Activated gamma-delta T cell (primary cell): ENCODE measurements around the gene FYN.

Source experiments
- DNase-seq: peaks from one replicate; lab custom pipeline; 2025; lab: John Stamatoyannopoulos, UW

The FYN gene

DNA sequence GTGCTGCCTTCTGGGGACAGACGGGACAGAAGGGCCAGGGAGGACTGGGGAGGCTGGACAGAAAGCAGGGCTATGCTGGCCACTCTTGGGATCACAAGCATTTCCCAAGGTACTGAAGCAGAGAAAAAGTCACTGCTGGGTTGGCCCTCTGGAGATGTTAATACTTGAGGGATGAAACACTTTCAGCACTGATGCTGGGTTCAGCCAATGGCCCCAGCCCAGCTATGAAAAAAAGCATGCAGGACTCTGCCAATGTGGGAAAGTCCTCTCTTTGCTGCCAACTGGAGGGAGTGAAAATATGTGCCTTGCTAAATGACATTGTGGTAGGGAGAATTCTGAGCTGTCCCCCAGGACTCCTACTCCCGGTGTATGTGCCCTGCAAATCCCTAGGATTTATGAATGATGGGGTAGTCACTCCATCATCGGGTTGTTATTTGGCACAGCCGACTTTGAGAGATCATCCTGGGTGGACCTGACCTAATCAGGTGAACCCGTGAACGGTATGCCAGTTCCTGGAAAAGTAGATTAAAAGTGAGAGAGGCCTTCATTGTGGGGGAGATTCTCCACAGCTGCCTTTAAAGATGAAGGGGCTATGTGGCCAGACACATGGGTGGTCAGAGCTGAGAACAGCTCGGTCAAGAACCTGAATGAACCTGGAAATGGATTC is 147.7 kb downstream of the FYN start:
- no peak for DNase-seq

DNA sequence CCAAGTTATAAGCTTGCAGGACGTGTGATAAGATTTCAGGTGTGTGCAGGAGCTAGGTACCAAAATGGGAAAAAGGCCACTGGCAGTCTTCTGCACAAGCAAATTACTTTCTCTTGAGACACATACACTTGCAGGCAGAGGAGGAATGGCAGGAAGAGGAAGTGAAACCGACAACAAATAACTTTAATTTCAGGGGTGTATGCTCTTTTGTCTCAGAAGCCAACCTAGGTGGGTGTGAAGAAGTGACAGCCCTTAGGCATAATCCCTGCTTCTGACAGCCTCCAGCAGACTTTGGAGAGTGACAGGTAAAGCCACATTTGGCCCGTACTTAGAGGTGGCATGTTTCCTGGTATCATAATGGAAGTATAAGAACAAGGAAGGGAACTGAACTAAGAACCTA is 148.7 kb downstream of the FYN start:
- no peak for DNase-seq

DNA sequence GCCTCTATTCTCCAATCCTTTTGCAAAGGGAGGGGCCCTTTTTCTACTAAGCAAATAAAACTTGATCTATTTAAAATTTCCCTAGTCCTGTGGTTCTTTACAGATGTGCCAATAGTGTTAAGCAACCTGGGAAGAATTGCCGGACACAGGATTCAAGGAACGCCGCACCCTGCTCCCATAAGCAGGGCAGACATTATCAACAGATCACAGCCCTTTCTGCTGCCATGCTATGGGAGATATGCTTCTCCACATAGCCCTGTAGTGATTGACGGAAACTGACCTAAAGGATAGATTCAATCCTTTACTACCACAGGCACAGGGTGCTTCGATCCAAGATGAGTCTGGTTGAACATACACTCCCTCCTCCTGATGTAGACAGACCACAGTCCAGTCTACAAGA is 149.2 kb downstream of the FYN start:
- DNase-seq, result no peak

DNA sequence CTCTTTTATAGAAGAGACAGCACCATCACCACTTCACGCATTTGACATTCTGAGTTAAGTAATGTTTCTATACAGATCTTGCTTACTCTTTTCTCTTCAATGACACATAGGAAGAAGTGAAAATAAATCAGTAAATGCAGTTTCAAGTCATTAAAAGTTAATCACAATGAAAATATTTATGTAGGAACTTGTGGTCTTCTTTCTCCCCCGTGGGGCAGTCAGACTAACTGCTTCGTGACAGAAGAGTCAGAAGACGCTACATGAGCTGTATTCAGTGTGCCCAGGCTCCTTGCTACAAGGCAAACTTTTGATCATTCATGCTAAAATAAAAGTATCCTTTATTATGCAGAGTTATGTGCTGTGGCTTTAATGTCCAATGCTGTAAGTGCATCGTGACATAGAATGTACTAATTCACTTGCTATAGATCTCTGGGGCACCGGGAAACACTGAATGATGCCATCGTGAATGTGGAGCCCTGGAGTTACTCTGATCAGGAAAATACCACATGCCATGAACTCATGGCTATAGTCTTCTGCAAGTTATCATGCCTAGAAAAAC is 149.8 kb downstream of the FYN start:
- DNase-seq, result no peak

DNA sequence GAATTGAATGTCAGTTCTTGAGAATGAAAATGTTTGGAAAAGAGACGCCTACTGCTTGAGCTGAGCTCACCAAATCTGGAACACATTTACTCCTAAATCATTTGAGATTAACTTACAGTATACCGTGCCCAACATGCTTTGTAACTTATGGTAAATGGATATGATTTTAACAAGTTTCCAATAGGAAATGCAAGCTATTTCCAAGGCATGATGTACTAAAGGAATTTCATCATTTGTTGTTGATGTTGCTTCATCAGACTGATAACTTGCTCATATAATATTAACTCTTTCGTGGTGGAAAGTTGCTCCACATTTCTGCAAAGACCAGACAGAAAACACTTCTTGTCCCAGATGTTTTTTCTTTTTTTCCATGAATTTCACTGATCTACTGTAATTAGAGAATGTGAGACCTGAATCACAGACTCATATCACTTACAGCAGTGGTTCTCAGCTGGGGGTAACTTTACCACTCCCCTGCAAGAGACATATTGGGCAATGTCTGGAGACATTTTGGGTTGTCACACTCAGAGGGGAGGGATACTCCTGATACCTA is 151.0 kb downstream of the FYN start:
- no peak for DNase-seq

DNA sequence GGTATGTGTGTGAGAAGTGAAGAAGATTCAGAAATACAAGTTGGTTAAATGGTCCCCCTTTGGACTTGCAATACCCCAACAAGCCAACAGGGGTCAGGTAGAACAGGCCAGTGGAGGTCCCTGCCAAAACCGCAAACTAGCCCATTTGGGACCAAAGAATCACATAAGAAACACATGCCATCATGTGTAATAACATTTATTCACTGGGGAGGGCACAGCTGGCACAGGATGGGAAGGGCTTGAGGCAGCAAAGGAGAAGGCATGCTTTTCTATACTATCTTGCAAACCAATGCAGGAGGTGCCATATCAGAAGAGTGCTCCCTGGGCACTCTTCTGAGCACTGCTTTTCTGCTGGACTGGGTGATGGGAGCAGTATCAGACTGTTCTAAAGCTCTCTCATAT is 151.5 kb downstream of the FYN start:
- DNase-seq, result no peak

DNA sequence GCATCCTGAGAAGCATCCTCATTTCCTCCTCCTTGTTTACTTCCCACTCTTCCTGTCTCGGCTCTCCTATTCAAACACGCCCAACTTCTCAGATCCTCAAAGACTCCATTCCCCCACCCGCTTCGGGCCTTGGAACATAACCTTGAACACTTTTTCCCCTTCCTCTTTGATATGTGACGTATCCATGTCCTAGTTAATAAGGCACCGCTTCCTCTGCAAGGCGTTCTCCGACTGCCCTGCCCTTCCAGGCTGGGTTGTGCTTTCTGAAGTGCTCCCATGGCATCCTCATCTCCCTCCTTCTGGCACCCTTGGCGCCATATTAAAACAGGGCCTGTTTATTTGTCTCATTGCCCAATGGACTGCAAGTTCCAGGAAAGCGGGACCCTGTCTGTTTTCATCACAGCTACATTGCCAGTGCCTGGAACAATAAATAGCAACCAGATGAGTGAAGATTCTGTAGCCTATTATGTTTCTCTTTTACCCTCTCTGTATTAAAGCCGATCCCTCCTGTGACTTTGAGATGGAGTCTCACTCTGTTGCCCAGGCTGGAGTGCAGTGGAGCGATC is 152.2 kb downstream of the FYN start:
- DNase-seq, result no peak

DNA sequence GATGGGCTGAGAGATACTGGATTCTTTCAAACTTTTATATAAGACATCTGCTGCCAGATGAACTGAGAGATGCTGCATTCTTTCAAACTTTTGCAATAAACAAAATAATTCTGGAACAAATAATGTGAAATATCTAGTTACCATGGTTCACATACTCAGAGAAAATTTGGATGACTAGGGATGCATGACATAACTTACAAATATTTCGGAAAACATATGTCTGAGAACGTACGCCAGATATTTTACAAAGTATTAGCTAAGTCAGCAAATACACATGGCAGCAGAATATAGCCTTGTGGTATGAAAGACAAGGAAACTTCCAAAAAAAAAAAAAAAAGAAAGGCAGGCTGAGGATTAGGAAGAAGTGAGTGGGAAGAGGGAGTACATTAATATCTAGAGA is 154.3 kb downstream of the FYN start:
- no peak for DNase-seq

DNA sequence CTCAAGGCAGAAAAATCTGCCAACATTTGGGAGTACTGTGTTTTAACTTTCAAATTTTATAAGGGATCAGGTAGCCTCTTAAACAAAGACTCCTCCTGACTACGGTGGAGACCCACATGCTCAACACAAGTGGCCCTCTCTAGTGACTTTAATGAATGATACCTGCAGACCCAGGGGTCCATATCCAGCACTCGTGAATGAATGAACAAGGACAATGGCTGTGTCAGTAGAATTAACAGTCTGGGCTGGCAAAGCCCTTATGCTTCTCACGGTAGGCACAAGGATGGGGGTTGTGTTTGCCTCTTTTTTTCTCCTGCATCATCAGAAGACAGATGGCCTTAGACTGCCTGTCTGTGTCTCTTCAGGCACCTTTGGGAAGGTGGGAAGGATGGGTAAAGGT is 154.9 kb downstream of the FYN start:
- no peak for DNase-seq

DNA sequence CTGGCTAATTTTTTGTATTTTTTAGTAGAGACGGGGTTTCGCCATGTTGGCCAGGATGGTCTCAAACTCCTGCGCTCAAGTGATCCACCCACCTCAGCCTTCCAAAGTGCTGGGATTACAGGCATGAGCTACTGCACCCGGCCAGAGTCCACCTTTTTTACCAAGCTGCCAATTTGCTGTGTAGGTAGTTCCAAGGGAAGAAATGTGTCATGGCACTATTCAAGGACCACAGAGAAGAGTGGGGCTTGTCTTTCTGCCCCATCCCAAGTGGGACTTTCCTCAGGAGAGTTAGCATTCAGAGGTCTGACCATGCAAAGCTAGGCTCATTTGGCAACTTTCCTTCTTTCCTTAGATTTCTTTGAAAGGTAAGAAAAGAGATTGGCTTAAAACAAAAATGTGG is 155.6 kb downstream of the FYN start:
- no peak for DNase-seq

DNA sequence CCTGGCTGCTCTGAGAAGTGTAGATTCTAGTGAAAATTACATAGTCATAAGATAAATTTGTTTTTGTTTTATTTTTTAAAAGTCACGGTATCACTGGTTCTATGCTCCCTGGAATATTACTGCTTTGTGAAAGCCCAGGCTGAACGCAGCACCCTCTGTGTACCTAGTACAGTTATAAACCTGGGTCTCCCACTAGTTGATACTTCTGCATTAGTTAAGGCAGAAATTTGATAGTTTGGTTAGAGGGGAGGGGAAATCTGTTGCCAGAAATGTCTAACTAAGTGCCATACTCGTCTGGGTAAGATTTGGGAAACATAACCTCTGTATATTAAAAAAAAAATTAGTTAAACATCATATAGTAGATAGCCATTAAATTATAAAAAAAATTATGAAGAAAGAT is 156.9 kb downstream of the FYN start:
- DNase-seq, result no peak

DNA sequence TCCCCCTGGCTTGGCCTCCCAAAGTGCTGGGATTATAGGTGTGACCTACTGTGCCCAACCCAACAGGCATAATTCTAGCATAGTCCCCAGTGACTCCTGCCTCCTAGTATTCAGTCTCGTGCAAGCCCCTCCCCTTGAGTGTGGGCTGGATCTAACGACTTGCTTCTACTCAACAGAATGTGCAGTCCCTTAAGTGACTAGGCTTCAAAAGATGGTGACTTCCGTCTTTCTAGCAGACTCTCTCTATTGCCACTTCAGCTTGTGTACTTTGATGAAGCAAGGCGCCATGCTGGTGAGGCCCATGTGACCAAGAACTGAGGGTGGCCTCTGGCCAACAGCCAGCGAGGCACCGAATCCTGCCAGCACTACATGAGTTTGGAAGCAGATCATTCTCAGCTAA is 157.9 kb downstream of the FYN start:
- DNase-seq, result no peak

DNA sequence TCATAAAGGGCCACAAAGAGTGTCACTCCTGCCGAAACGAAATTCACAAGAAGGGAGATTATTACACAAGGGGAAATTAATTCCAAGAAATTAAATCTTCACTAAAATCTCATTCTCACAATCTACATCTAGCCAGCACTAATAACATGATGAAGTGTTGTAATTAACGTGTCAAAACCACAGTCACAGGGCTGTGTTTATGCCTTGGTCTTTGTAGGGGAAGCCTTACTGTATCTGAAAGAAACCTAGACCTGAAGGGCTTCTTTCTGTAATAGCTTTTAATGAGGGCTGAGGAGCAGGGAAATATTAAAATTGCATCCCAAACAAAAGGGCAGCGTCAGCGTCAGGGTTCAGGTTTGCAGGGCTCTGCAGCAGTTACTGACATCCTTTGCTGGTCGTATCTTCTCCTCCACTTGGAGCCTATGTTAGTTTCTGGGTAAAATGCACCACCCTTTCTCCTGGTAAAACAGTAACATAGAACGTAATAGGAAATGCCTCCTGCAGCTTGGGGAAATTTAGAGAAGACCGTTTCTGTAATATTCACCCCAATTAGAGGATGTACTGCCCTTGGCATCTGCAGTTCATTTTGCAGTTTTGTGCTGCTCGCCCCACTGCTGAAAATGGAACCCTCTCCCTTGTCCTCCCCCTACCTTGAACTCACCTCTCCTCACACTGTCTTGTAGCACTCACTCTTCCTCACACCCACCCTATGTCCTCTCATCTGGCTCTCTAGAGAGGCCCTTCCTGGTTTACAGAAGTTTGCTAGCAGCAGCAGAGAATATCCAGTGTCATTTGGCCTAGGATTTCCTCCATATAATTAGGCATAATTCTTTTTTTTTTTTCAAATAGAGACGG is 158.6 kb downstream of the FYN start:
- DNase-seq, result no peak

DNA sequence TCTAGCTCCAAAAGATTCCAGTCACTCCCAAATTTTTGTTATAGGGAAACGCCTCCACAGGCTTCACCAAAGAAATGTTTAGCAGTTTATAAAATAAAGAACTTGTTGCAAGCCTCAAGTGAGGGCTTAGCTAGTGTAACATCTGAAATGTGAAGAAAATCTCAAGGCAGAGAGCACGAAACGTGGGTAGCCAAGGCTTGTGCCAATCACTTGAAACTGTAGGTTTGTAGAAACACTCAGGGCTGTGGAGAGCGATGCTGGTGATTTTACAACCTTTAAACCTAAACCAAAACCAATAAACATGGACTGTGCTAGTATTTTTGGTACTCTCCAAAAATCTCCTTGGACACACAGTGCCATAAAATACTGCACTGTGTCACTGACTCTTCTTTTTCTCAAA is 159.4 kb downstream of the FYN start:
- no peak for DNase-seq

DNA sequence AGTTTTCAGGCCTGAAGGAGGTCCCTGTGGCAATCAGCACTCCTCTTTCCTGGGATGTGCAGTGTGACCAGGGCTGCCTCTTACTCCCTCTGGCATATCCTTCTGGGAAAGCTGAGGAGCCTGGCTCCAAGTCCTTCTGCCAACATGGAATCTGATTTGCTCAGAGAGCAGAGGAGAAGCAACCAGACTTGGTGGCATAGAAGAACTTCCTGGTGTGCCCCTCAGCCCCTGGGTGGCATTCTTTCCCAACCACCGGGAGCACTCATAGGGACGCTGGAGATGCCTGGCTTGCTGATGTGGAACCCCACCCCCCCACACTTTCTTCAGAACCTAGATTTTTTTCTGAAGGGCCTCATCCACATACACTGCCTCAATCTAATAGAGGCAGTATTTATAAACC is 160.0 kb downstream of the FYN start:
- DNase-seq, result no peak

DNA sequence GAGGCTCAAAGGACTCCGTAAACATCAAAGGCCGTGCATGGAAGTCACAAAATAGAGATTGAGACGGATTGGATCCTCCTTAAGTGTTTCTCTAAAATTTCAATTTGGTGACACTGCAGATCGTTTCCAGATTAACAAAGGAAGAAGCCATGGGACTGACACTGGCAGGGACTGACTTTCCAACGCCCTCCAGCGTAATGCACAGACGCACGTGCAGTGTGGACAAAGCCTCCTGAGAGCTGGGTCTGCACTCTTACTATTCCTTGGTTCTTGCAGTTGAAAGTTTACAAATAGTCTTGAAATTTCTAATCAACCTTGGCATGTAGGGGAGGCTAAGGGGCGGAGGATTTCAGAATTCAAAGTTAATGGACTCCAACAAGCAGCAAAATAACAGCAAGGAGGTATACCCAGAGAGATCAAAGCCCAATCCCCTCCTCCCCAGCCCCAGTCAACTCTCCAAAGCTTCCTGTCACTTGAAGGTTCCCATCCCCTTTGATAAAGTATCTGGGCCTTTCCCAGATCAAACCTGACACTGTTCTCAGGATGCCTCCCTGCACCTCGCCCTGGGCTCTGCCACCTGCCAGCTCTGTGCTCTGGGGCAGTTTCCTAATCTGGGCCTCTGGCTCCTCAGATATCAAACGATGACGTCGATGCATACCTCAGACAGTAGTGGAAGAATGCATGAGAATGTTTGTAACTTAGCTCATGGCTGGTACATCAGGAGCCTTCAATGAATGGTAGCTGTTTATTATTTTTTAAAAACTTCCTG is 161.1 kb downstream of the FYN start:
- DNase-seq, result no peak

DNA sequence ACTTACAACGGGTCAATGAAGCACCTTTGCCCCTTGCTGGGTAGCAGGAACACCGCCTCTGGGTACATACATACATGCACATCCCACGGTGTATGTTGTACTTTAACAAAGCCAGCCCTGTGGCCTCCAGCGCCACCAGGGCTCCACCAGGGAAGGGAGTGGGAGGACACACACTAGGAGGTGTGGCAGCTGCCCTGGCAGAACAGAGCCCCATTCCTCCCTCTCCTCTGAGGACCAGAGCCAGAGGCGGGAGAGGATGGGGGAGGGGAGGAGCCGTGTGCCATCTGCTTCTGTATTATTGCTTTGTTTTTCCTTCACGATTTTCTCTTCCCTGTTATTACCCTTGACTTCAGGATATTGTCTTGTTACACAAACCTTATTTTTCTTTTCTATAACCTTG is 161.8 kb downstream of the FYN start:
- DNase-seq, result no peak

DNA sequence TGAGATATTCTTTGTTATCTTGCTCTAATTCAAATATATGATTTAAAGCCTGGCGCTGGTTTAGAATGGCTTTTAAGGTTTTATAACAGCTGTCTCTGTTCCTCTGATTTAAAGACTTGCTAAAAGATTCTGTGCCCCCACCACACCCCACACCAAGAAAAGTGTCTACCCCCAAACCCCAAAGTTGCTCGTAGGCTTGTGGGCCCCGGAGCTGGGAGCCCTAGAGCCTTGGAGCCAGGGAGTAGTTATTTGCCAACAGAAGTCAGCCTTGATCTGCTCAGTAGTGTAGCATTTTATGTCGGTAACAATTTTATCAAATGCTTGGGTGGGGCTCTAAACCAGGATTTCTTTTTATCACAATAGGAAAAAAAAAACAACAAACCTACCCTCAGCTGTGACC is 162.3 kb downstream of the FYN start:
- no peak for DNase-seq

DNA sequence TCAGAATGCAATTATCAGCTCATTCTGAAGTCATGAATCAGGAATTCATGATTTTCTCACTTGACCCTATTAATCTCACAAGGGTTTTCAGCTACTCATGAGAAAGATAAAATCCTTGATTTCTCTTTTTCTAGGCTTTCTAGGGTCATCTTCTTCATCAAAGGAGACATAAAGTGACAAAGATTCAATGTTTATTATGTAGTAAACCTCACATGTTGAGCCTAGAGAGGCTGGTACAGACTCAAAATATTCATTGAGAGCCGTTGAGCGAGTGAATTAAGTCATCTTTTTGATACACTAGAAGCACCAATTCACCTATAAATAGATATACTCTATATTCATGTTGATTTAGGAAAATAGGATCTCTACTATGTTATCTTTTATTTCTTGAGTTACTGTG is 162.8 kb downstream of the FYN start:
- DNase-seq, result no peak

DNA sequence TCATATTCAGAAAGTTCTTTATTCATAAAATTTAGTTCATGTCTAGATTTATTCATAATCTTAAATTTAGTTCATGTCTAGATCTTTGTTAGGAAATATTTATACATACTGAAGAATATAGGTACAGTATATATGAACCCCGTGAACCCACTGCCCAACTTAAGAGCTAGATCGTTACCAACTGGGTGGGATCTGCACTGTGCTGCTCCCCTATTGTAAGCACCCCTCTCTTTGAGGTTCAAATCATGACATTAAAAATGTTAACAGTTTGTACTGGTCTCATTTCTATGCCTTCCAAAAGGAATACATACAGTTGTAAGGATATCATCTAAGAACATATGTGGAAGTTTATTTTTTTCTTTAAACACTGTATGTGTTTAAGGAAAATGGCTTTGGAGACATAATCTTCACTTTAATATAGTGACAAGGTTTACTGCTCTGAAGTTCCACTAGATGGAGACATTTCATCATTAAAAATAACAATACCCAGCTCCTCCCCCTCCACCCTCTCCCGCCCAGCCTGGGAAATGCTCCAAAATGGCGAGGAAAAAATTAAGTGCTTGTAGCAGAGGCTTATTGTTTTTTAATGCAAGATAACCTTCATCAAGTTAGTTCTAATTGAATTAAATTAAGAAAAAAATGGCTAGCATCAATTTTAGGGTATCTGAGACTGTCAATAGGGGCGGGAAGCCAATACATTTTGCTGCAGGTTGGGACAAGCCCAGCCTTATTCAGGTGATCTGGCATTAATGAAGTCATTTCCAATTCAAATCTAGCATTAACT is 163.4 kb downstream of the FYN start:
- DNase-seq, result no peak

DNA sequence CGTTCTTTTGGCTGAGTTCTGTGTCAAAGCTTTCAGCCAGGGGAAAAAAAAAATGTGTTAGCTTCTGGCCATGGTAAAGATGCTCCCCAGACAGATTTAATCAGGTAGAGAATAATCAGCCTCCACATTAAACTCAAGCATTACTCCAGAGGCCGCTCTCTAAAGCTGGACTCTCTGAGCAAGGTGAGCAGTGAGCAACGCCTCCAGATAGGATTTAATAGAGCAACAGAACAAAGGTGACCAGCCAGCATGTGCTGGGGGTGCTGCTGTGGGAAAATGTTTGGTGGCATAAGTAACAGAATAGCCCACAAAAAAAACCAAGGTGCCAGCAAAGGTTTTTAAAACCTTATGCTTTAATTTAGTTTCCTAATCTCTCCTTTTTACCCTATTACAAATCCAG is 164.1 kb downstream of the FYN start:
- no peak for DNase-seq
